Vagina (tissue), 2 donors: ENCODE data around the gene SCGB2B2.

Experiments
- POLR2A ChIP-seq, 2 donors: fragments of 450-650 bp; IDR thresholded peaks; one replicate each; pipeline ENCODE4 v1.6.1; 2017; ENCODE audit warnings: antibody characterized with exemption in 2 of 2, mild to moderate bottlenecking in 2 of 2, moderate library complexity in 2 of 2
- POLR2AphosphoS5 ChIP-seq, 2 donors: sonication (generic); formaldehyde crosslinking; IDR thresholded peaks; one replicate each; pipeline ENCODE4 v1.9.0; 2017; ENCODE audit warnings: antibody characterized with exemption in 2 of 2, mild to moderate bottlenecking in 2 of 2, low read depth in 1 of 2; ENCODE audit not compliant: insufficient read depth in 1 of 2
- TF ChIP-seq, protein P1 (sequence below), 3 experiments: fragments of 450-650 bp in 2 of 3; fragments of 200-600 bp in 1 of 3; sonication (generic) in 1 of 3; IDR thresholded peaks; one replicate each; pipeline ENCODE4 v1.5.1; 2017 to 2019; ENCODE audit warnings: antibody characterized with exemption in 3 of 3, mild to moderate bottlenecking in 2 of 3, moderate library complexity in 2 of 3

DNA sequence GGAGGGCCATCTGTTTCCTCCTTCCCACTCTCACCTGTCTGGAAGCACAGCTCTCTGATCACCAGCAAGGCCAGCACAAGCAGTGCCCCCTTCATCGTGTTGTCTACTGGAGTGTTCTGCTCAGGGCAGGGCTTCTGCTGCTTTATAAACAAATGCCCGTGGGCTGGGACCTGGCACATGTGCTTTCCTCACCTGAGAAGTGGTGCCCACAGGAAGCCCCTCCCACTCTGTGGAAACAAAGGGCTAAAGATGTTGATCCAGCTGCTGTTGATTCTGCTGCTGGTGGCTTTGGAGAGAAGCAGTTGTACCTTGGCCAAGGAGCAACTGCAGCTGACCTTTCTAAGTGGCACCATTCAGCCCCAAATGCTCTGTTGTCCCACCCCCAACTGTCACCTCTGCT is 30.7 kb upstream of the SCGB2B2 start:
- TF ChIP-seq, protein P1, sequence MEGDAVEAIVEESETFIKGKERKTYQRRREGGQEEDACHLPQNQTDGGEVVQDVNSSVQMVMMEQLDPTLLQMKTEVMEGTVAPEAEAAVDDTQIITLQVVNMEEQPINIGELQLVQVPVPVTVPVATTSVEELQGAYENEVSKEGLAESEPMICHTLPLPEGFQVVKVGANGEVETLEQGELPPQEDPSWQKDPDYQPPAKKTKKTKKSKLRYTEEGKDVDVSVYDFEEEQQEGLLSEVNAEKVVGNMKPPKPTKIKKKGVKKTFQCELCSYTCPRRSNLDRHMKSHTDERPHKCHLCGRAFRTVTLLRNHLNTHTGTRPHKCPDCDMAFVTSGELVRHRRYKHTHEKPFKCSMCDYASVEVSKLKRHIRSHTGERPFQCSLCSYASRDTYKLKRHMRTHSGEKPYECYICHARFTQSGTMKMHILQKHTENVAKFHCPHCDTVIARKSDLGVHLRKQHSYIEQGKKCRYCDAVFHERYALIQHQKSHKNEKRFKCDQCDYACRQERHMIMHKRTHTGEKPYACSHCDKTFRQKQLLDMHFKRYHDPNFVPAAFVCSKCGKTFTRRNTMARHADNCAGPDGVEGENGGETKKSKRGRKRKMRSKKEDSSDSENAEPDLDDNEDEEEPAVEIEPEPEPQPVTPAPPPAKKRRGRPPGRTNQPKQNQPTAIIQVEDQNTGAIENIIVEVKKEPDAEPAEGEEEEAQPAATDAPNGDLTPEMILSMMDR (IDR thresholded peaks at IDR 0.05), result no peak
- TF ChIP-seq POLR2AphosphoS5 (IDR thresholded peaks at IDR 0.05; ENCODE audit: insufficient read depth in 1 of 2, low read depth in 1 of 2), result no peak
- no peak for TF ChIP-seq POLR2A (IDR thresholded peaks at IDR 0.05)
